Measurements from ENCODE around the gene H1-8. TPM values are rescaled to one million over a fixed set of nuclear protein-coding genes. Genes with fewer than 3 reads are reported as not detected.

The H1-8 gene
- total RNA-seq, 1 donor from 2014 or later: not detected

GRCh38 chr3:129553171-129553570 is 10.2 kb downstream of the H1-8 start:
- Histone ChIP-seq H3K36me3 (ENCODE audit: control insufficient read depth, insufficient read depth, low read length) (no peaks in the 10 kb centered on the region), H3K4me3 (ENCODE audit: low read depth, low read length) (no peak overlapping the region), H3K27me3 (ENCODE audit: control insufficient read depth, insufficient read depth, low read length) (no peaks in the 10 kb centered on the region)
- no peak for DNase-seq (ENCODE audit: low read depth)
- no peak for TF ChIP-seq CTCF (IDR thresholded peaks at IDR 0.05; ENCODE audit: insufficient read depth, low read length, poor library complexity, severe bottlenecking)

- Histone ChIP-seq H3K36me3 (ENCODE audit: control insufficient read depth, insufficient read depth, low read length) (no peaks in the 10 kb centered on the region), H3K4me3 (ENCODE audit: low read depth, low read length) (no peak overlapping the region), H3K27me3 (ENCODE audit: control insufficient read depth, insufficient read depth, low read length) (no peaks in the 10 kb centered on the region)
- no peak for DNase-seq (ENCODE audit: low read depth)
- no peak for TF ChIP-seq CTCF (IDR thresholded peaks at IDR 0.05; ENCODE audit: insufficient read depth, low read length, poor library complexity, severe bottlenecking)
Observed at GRCh38 chr3:129553719-129554118, 10.7 kb downstream of the H1-8 start.

GRCh38 chr3:129554356-129555152 is 11.6 kb downstream of the H1-8 start:
- no peaks in the 10 kb centered on the region for H3K36me3 ChIP-seq (ENCODE audit: control insufficient read depth, insufficient read depth, low read length)
- H3K27me3 ChIP-seq (ENCODE audit: control insufficient read depth, insufficient read depth, low read length): no peaks in the 10 kb centered on the region

GRCh38 chr3:129555153-129555550 is 12.2 kb downstream of the H1-8 start:
- Histone ChIP-seq H3K27me3 (ENCODE audit: control insufficient read depth, insufficient read depth, low read length) (no peaks in the 10 kb centered on the region), H3K4me3 (ENCODE audit: low read depth, low read length) (no peak overlapping the region), H3K36me3 (ENCODE audit: control insufficient read depth, insufficient read depth, low read length) (no peaks in the 10 kb centered on the region)
- TF ChIP-seq CTCF (IDR thresholded peaks at IDR 0.05; ENCODE audit: insufficient read depth, low read length, poor library complexity, severe bottlenecking): no peak
- DNase-seq (ENCODE audit: low read depth): no peak

More at GRCh38 chr3:129554356-129555152, 11.6 kb downstream of the H1-8 start:
- no peak for TF ChIP-seq CTCF (IDR thresholded peaks at IDR 0.05; ENCODE audit: insufficient read depth, low read length, poor library complexity, severe bottlenecking)
- no peak overlapping the region for H3K4me3 ChIP-seq (ENCODE audit: low read depth, low read length)
- DNase-seq (ENCODE audit: low read depth): no peak

- no peak for TF ChIP-seq CTCF (IDR thresholded peaks at IDR 0.05; ENCODE audit: insufficient read depth, low read length, poor library complexity, severe bottlenecking)
Observed at GRCh38 chr3:129555616-129556357, 12.8 kb downstream of the H1-8 start.

More at GRCh38 chr3:129555616-129556357, 12.8 kb downstream of the H1-8 start:
- H3K36me3 ChIP-seq (ENCODE audit: control insufficient read depth, insufficient read depth, low read length): no peaks in the 10 kb centered on the region
- DNase-seq (ENCODE audit: low read depth): no peak
- no peaks in the 10 kb centered on the region for H3K27me3 ChIP-seq (ENCODE audit: control insufficient read depth, insufficient read depth, low read length)
- no peak overlapping the region for H3K4me3 ChIP-seq (ENCODE audit: low read depth, low read length)

All from kidney epithelial cell (primary cell).